NCI-H82 treated with DMSO at 0.1 percent for 48 hours (cell line): Measurements from ENCODE around the gene TMEM273.
"Not testable (repeated sequence)": the region's sequence is repeated elsewhere in the genome, so short reads cannot be mapped to it uniquely, and the experiment has no call there.

Source experiments
- DNase-seq: peaks from one replicate; lab custom pipeline; 2025; ENCODE audit not compliant: unreplicated experiment; lab: John Stamatoyannopoulos, UW

TMEM273 gene

GRCh38 chr10:49207113-49207512 is 18.9 kb upstream of the TMEM273 start:
- no peak for DNase-seq

GRCh38 chr10:49205206-49205605 is 17.0 kb upstream of the TMEM273 start:
- DNase-seq, result no peak

DNA sequence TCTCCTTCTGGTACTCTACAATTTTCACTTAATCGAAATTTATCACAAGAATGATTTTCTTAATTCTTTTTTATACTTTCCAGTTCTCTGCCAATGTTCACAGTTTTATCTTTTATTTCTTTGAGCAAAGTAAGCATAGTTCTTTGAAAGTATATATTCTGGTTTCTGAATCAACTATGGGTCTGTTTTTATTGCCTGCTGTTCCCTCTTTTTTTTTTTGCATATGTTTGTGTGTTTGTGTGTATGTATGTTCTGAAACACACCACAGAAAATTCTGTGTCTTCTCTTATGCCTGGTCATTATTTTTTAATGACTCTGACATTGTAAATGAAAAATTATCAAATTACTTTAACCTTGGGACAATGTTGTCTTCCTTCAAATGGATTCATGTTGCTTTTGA is 15.9 kb upstream of the TMEM273 start:
- DNase-seq, result no peak

- DNase-seq, result no peak
Observed at GRCh38 chr10:49202266-49202665, 14.1 kb upstream of the TMEM273 start.

- no peak for DNase-seq
Observed at GRCh38 chr10:49200854-49201253, 12.7 kb upstream of the TMEM273 start.

GRCh38 chr10:49197171-49197570 is 9.0 kb upstream of the TMEM273 start:
- no peak for DNase-seq

GRCh38 chr10:49195864-49196263 is 7.7 kb upstream of the TMEM273 start:
- not testable (repeated sequence) for DNase-seq

DNA sequence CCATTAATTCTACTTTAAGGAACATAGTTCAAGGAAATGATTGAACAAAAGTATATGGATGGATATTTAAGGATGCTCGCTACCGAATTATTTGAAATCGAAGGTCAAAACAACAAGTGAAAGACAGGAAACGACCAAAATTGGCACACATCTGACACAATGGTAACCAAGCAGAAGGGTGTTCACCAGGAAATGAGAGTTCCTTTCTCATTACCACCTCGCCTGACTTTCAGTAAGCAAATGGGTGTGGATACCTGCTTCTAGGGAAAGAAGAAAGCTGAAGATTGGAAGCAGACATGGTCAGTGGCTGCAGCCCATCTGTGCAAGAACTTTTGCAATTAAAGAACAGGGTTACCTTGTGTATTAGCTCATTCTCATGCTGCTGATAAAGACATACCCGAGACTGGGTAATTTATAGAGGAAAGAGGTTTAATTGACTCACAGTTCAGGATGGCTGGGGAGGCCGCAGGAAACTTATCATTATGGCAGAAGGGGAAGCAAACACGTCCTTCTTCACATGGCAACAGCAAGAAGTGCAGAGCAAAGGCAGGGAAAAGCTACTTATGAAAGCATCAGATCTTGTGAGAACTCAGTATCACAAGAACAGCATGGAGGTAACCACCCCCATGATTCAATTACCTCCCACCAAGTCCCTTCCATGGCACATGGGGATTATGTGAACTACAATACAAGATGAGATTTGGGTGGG is 6.2 kb upstream of the TMEM273 start:
- DNase-seq, result no peak

DNA sequence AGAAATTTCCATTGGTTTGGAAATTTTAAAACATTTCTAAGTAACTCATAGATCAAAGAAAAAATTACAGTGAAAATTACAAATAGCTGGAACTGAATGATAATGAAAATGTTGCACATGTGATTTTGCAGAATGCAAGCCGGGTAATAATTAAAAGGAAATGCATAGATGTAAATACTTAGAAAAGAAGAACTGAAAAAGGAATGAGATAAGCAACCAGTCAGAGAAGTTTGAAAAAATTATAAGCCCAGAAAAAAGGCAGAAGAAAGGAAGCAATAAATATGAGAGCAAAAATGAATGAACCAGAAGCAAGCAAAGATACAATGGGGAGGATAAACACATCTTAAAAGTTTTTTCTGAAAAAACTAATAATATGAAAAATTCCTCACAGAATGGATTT is 3.2 kb upstream of the TMEM273 start:
- DNase-seq, result no peak

DNA sequence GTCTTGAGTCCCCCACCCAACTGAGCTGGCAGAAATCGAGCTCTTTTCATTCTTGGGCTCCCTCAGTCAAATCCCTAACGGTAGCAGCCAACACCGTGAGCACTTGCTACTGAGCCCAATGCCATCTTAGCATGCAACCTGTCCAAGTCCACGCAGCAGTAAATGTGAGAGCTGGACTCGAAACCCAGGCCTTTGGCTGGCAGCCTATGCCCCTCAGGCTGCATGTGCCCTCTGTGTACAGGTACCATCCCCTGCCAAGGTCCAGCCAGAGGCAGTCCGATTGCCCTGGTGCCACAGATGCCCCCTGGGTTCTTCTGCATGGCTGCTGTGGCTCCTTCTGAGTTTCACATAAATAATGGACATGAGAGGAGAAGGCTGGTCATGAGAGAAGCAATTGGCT is 1.2 kb upstream of the TMEM273 start:
- no peak for DNase-seq

DNA sequence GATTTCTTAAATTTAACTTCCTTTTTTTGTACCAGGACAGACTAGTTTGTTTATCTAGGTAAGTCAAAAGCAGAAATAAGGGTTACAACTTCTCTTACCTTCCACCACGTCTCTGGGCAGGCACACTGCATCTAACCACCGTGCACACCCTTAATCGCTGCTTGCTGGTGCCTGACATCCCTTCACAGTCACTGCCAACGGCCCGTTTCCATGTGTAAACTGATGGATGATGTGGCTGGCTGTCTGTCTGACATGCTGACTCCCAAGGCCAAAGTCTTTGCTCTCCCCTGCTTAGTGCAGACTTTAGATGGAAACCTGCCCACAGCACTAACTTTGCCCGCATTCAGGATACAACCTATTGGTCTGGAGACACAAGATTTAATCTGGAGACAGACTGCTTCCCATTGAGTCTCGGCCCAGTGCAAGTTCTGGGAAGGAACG is 1.1 kb downstream of the TMEM273 start:
- no peak for DNase-seq

- no peak for DNase-seq
Observed at GRCh38 chr10:49186613-49187012, 1.6 kb downstream of the TMEM273 start.

- no peak for DNase-seq
Observed at GRCh38 chr10:49185213-49185612, 3.0 kb downstream of the TMEM273 start.

GRCh38 chr10:49184642-49185111 is 3.5 kb downstream of the TMEM273 start:
- no peak for DNase-seq

DNA sequence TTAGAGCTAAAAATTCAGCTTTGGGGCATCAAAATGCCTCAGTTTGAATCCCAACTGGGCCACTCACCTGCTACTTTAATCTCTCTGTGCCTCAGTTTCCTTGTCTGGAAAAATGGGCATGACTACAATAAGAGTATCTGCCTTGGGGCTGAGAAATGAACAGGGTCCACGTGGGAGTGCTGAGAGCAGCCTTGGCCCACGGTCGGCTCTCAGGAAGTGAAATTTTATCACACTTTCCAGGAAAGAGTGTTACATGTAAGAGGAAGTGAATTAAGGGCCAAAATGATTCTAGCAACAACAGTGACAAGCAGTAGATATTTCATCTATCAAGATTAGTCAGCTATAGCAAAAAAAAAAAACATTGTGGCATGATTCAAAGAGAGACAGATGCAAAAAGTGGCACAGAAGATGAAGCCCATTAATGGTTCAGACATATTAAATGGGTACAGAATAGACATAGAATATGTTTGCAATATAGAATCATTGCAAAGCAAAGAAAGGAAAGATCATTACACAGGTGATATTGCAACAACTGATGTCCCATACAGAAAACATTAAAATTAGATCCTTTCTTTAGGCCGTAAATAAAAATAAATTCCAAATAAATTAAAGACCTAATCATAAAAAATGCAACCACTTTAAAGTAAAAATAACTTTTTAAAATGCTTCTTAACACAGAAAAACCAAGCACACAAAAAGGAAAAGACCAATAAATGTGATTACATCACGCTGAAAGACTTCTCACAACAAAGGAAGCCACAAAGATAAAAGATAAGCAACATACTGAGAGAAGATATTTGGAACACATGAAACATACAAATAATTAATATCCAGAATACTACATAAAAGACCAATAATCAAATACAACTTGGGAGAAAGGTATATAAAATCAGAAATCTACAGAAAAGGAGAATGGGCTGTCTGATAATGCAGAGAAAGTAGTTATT is 4.3 kb downstream of the TMEM273 start:
- no peak for DNase-seq

DNA sequence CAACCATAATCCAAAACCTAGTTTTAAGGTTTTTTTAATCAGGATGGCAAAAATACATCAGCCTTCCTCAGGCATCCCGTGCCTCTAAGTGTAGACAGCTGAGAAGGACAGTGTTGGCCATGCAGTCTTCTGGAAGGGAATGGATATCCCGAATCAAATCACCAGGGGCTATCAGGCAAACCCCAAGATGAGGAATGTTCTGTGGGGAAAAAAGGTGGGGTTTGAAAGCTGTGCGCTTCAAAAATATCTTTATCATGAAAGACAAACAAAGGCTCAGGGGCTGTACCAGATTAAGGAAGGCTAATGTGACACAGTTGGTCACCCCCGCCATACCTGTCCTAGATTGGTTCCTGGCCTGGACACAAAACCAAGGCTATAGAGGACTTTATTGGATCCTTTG is 5.4 kb downstream of the TMEM273 start:
- no peak for DNase-seq

DNA sequence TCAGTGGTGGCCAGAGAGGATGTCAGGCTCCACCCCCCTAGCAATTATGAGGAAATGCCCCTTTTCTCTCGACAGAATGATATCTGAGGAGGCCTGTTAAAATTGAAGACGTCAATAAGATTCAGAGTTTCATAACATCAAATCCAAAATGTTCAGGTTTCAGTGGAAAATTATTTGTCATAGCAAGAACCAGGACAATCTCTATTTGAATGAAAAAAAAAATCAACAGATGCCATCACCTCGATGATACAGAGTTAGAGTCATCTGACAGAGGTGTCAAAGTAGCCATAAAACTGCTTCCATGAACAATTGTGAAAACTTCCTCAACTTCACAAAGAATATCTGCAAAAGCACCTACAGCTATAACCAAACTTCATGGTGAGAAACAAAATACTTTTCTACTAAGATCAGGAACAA is 7.7 kb downstream of the TMEM273 start:
- no peak for DNase-seq

- DNase-seq, result no peak
Observed at GRCh38 chr10:49179699-49180443, 8.3 kb downstream of the TMEM273 start.

- DNase-seq, result no peak
Observed at GRCh38 chr10:49178489-49179471, 9.4 kb downstream of the TMEM273 start.
